ENCODE data around the gene PPP4R4. TPM values are rescaled to one million over a fixed set of nuclear protein-coding genes. Genes with fewer than 3 reads are reported as not detected.

Gene PPP4R4
- total RNA-seq, 1 donor from 2014 or later, result 0.18 TPM

GRCh38 chr14:94138251-94138650 is 35.9 kb upstream of the PPP4R4 start:
- Mint-ChIP-seq H3K4me1 (ENCODE audit: unreplicated experiment) (no peaks in the 10 kb centered on the region), H3K9me3 (ENCODE audit: unreplicated experiment) (no peaks in the 10 kb centered on the region), H3K4me3 (ENCODE audit: unreplicated experiment) (no peak overlapping the region), H3K36me3 (ENCODE audit: low read depth, unreplicated experiment) (no peaks in the 10 kb centered on the region), H3K27ac (ENCODE audit: unreplicated experiment) (no peak overlapping the region), H3K27me3 (ENCODE audit: unreplicated experiment) (peaks cover 4% of the 10 kb centered on the region)
- DNase-seq (ENCODE audit: low spot score), result no peak
- TF ChIP-seq CTCF (IDR thresholded peaks at IDR 0.05; ENCODE audit: unreplicated experiment), result no peak

GRCh38 chr14:94139006-94139405 is 35.1 kb upstream of the PPP4R4 start:
- Mint-ChIP-seq H3K9me3 (ENCODE audit: unreplicated experiment) (no peaks in the 10 kb centered on the region), H3K4me1 (ENCODE audit: unreplicated experiment) (no peaks in the 10 kb centered on the region), H3K27ac (ENCODE audit: unreplicated experiment) (no peak overlapping the region), H3K27me3 (ENCODE audit: unreplicated experiment) (peaks cover 4% of the 10 kb centered on the region), H3K36me3 (ENCODE audit: low read depth, unreplicated experiment) (no peaks in the 10 kb centered on the region), H3K4me3 (ENCODE audit: unreplicated experiment) (no peak overlapping the region)
- TF ChIP-seq CTCF (IDR thresholded peaks at IDR 0.05; ENCODE audit: unreplicated experiment), result no peak
- DNase-seq (ENCODE audit: low spot score), result no peak

GRCh38 chr14:94139421-94139820 is 34.7 kb upstream of the PPP4R4 start:
- Mint-ChIP-seq H3K9me3 (ENCODE audit: unreplicated experiment) (no peaks in the 10 kb centered on the region), H3K4me1 (ENCODE audit: unreplicated experiment) (peaks cover 1% of the 10 kb centered on the region)

GRCh38 chr14:94142247-94142646 is 31.9 kb upstream of the PPP4R4 start:
- no peaks in the 10 kb centered on the region for H3K36me3 Mint-ChIP-seq (ENCODE audit: low read depth, unreplicated experiment)
- peaks cover 4% of the 10 kb centered on the region for H3K27me3 Mint-ChIP-seq (ENCODE audit: unreplicated experiment)
- H3K4me3 Mint-ChIP-seq (ENCODE audit: unreplicated experiment), result no peak overlapping the region
- H3K9me3 Mint-ChIP-seq (ENCODE audit: unreplicated experiment), result no peaks in the 10 kb centered on the region
- H3K4me1 Mint-ChIP-seq (ENCODE audit: unreplicated experiment), result peaks cover 9% of the 10 kb centered on the region
- TF ChIP-seq CTCF (IDR thresholded peaks at IDR 0.05; ENCODE audit: unreplicated experiment), result no peak
- DNase-seq (ENCODE audit: low spot score), result no peak
- H3K27ac Mint-ChIP-seq (ENCODE audit: unreplicated experiment), result no peak overlapping the region

More at GRCh38 chr14:94139421-94139820, 34.7 kb upstream of the PPP4R4 start:
- no peak overlapping the region for H3K4me3 Mint-ChIP-seq (ENCODE audit: unreplicated experiment)
- no peak overlapping the region for H3K27ac Mint-ChIP-seq (ENCODE audit: unreplicated experiment)
- H3K27me3 Mint-ChIP-seq (ENCODE audit: unreplicated experiment), result peaks cover 4% of the 10 kb centered on the region
- no peak for DNase-seq (ENCODE audit: low spot score)
- TF ChIP-seq CTCF (IDR thresholded peaks at IDR 0.05; ENCODE audit: unreplicated experiment), result no peak
- H3K36me3 Mint-ChIP-seq (ENCODE audit: low read depth, unreplicated experiment), result no peaks in the 10 kb centered on the region

- Mint-ChIP-seq H3K4me1 (ENCODE audit: unreplicated experiment) (peaks cover 9% of the 10 kb centered on the region), H3K4me3 (ENCODE audit: unreplicated experiment) (no peak overlapping the region), H3K27ac (ENCODE audit: unreplicated experiment) (no peak overlapping the region)
Observed at GRCh38 chr14:94142836-94143235, 31.3 kb upstream of the PPP4R4 start.

More at GRCh38 chr14:94142836-94143235, 31.3 kb upstream of the PPP4R4 start:
- no peak for TF ChIP-seq CTCF (IDR thresholded peaks at IDR 0.05; ENCODE audit: unreplicated experiment)
- no peak for DNase-seq (ENCODE audit: low spot score)
- H3K27me3 Mint-ChIP-seq (ENCODE audit: unreplicated experiment), result peaks cover 4% of the 10 kb centered on the region
- H3K36me3 Mint-ChIP-seq (ENCODE audit: low read depth, unreplicated experiment), result no peaks in the 10 kb centered on the region
- no peaks in the 10 kb centered on the region for H3K9me3 Mint-ChIP-seq (ENCODE audit: unreplicated experiment)
